ENCODE results near the gene DCK. TPM values are rescaled to one million over a fixed set of nuclear protein-coding genes. Genes with fewer than 3 reads are reported as not detected.
"Not testable (repeated sequence)": the region's sequence is repeated elsewhere in the genome, so short reads cannot be mapped to it uniquely, and the experiment has no call there.

The DCK gene
- total RNA-seq, 1 donor = 23.7 TPM

- TF ChIP-seq CTCF (IDR thresholded peaks at IDR 0.05; ENCODE audit: insufficient read depth, low read depth, low read length) = no peak
- no peak for DNase-seq (ENCODE audit: low read depth)
- H3K4me3 ChIP-seq (ENCODE audit: low read depth, low read length) = no peak overlapping the region
Measured at GRCh38 chr4:70997546-70997945, 4.1 kb downstream of the DCK start.

- H3K4me3 ChIP-seq (ENCODE audit: low read depth, low read length); DNase-seq (ENCODE audit: low read depth): not testable (repeated sequence)
Measured at GRCh38 chr4:70999639-71000038, 6.2 kb downstream of the DCK start.

GRCh38 chr4:71001363-71001762, 7.9 kb downstream of the DCK start:
- not testable (repeated sequence) for DNase-seq (ENCODE audit: low read depth); H3K4me3 ChIP-seq (ENCODE audit: low read depth, low read length)

GRCh38 chr4:71004281-71004851, 10.9 kb downstream of the DCK start:
- no peak for DNase-seq (ENCODE audit: low read depth)

GRCh38 chr4:71005025-71005424, 11.6 kb downstream of the DCK start:
- not testable (repeated sequence) for DNase-seq (ENCODE audit: low read depth); H3K4me3 ChIP-seq (ENCODE audit: low read depth, low read length)

More at GRCh38 chr4:71004281-71004851, 10.9 kb downstream of the DCK start:
- no peak overlapping the region for H3K4me3 ChIP-seq (ENCODE audit: low read depth, low read length)
- no peak for TF ChIP-seq CTCF (IDR thresholded peaks at IDR 0.05; ENCODE audit: insufficient read depth, low read depth, low read length)

- no peak for TF ChIP-seq CTCF (IDR thresholded peaks at IDR 0.05; ENCODE audit: insufficient read depth, low read depth, low read length)
- no peak for DNase-seq (ENCODE audit: low read depth)
- H3K4me3 ChIP-seq (ENCODE audit: low read depth, low read length) = no peak overlapping the region
Measured at GRCh38 chr4:71006203-71006907, 12.9 kb downstream of the DCK start.

- no peak overlapping the region for H3K4me3 ChIP-seq (ENCODE audit: low read depth, low read length)
- no peak for TF ChIP-seq CTCF (IDR thresholded peaks at IDR 0.05; ENCODE audit: insufficient read depth, low read depth, low read length)
- DNase-seq (ENCODE audit: low read depth) = no peak
Measured at GRCh38 chr4:71008196-71008595, 14.7 kb downstream of the DCK start.

- TF ChIP-seq CTCF (IDR thresholded peaks at IDR 0.05; ENCODE audit: insufficient read depth, low read depth, low read length) = no peak
- DNase-seq (ENCODE audit: low read depth) = no peak
- H3K4me3 ChIP-seq (ENCODE audit: low read depth, low read length) = no peak overlapping the region
Measured at GRCh38 chr4:71009086-71009485, 15.6 kb downstream of the DCK start.

All from fibroblast of villous mesenchyme (primary cell).